CD1c-positive myeloid dendritic cell (primary cell): ENCODE results near the gene KCNE5.
"Not testable (repeated sequence)": the region's sequence is repeated elsewhere in the genome, so short reads cannot be mapped to it uniquely, and the experiment has no call there.

Source experiments
- DNase-seq: peaks from one replicate; pipeline ENCODE4 v3.0.0-alpha.2; 2016; ENCODE audit errors: extremely low spot score

Gene KCNE5

DNA sequence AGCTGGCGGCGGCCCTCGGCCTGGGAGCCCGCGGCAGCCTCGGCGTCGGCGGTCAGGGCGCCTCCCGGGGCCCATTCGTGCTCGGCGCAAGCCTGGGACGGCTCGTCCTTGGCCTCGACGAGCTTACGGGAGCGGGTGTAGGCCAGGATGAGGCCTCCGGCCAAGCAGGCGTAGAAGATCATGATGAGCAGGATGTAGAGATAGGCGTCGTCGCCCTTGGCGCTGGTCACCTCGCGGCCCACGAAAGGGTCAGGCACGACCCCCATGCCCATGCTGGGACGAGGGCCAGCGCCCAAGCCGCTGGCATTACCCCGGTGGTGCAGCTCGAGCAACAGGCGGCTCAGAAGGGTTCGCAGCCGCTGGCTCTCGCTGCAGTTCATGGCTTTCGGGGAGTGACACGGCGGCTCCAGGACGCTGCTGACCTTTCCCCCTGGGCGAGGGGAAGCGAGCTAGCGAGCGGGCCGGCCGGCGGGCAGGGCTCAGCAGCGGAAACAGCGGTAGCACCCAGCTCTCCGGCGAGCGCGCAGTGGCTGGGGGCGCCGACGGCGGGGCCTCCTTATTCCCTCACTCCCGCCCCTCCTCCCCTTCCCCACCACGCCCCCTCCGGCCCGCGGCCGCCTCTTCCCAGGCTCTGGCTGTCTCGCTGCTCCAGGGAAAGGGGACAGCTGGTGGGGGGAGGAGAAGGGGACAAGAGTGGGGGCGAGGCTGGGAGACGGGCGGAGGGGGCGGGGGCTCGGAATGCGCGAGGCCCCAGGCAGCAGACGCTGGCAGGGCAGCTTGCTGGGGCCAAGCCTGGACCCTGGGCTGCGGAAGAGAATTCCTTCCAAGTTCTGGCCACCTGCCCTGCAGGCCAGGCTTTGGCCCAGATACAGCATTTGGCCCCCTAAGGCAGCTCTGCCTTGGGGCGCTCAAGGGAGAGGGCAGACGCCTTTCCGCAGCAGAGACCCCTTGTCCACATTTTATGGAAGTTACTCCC, at the start of gene KCNE5:
TSS of gene KCNE5 (minus strand) at position 532 of the 976 bp plus-strand sequence. CDS start at position 380, 152 bp downstream.
- peak; percentile 12 for DNase-seq

GRCh38 chrX:109672239-109672638, 47.3 kb upstream of the KCNE5 start:
- DNase-seq, result no peak

DNA sequence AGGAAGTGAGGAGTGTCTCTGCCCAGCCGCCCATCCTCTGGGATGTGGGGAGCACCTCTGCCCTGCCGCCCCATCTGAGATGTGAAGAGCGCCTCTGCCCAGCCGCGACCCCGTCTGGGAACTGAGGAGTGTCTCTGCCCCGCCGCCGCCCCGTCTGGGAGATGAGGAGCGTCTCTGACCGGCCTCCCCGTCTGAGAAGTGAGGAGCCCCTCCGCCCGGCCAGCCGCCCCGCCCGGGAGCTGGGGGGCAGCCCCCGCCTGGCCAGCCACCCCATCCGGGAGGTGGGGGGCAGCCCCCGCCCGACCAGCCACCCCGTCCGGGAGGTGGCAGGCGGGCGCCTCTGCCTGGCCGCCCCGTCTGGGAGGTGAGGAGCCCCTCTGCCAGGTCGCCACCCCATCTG, 46.2 kb upstream of the KCNE5 start:
- not testable (repeated sequence) for DNase-seq

DNA sequence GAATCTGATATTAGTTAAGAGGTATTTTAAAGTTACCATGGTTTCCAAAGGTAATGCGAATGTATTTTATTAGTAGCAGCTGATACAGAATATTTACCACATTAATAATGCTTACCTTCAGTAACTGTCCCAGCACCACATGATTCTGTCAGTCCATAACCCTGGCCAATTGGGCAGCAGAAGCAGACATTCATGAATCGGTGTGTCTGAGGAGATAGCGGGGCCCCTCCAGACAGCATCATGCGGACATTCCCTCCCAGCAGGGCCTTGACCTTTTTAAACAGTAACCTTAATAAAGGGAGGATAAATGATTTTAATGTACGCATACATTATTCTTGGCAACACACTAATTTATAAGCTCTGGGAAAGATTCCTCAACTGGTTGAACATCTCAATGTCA, 43.0 kb upstream of the KCNE5 start:
- no peak for DNase-seq

- peak; percentile 1 for DNase-seq
Observed at GRCh38 chrX:109660435-109661143, 35.6 kb upstream of the KCNE5 start.

- DNase-seq, result no peak
Observed at GRCh38 chrX:109658391-109658790, 33.4 kb upstream of the KCNE5 start.

- not testable (repeated sequence) for DNase-seq
Observed at GRCh38 chrX:109657364-109657763, 32.4 kb upstream of the KCNE5 start.

GRCh38 chrX:109656774-109657173, 31.8 kb upstream of the KCNE5 start:
- no peak for DNase-seq

DNA sequence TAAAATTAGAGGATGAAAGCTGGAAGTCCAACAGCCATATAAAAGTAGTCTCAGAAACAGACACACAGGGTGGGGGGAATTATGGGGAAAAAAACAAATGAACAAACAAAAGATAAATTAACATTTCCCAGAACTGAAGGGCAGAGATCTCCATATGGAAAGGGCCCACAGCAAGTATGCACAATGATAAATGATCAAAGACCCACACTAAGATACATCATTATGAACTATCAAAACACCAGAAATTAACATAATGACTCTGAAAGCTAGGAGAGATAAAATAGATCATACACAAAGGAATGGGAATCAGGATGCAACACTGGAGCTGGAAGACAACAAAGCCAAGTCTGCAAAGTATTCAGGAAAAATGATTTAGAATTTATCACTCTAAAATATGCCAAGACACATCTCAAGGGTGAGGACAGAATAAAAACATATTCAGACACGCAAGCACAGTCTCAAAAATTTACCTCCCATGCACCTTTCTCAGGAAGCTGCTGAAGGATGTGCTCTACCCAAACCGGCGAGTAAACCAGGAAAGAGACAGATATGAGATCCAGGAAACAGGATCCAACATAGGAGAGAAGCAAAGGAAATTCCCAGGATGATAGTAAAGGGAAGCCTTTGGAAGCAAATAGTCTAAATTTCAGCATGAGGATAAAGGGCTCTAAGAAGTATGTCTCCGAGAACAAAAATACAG, 30.7 kb upstream of the KCNE5 start:
- no peak for DNase-seq

DNA sequence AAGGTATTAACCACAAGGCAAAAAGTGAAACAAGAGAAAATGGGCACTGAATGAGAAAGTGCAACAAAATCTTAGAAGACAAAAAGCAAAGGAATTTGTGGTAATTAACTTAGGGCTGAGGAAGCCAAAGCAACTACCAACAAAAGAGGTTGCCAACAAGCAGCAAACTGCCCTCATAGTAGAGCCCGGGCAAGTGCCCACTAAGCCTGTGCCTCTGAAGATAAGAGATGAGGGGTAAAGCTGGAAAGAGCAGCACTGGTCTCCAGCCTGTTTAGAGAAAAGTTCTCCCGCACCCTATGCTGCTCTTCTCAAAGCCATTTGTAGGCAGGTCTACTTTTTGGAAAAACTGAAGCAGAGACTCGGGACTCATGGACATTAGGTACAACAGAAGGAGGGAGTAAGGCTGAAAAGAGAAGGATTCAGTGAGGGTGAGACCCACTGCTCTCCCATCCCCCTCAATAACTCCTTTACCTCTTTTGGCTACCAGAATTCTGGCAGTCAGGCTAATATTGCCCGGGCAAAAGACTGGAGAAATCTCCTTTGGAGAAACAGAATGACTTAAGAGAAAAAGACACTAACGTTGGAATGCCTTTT, 29.6 kb upstream of the KCNE5 start:
- no peak for DNase-seq

- not testable (repeated sequence) for DNase-seq
Observed at GRCh38 chrX:109644671-109645070, 19.7 kb upstream of the KCNE5 start.

GRCh38 chrX:109643687-109644086, 18.7 kb upstream of the KCNE5 start:
- DNase-seq, result no peak

DNA sequence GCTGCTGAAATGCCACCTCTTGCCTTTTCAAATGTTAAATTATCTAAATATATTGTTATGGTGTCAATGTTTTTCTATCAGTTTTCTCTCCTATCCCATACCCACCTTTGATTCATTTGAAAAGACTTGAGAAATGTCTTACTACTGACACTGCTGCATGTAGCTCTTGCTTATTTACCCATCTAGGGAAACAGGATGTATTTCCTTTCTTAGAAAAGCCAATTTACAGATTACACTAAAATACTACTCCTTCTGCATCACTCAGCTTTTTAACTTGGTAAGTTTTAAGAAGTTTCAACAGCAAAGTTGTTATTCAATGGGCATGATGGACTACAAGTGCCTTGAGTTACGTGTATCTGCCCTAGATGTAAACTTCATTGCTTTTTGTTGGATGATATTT, 13.2 kb upstream of the KCNE5 start:
- no peak for DNase-seq

- DNase-seq, result not testable (repeated sequence)
Observed at GRCh38 chrX:109637477-109637876, 12.5 kb upstream of the KCNE5 start.

- no peak for DNase-seq
Observed at GRCh38 chrX:109635146-109635545, 10.2 kb upstream of the KCNE5 start.

DNA sequence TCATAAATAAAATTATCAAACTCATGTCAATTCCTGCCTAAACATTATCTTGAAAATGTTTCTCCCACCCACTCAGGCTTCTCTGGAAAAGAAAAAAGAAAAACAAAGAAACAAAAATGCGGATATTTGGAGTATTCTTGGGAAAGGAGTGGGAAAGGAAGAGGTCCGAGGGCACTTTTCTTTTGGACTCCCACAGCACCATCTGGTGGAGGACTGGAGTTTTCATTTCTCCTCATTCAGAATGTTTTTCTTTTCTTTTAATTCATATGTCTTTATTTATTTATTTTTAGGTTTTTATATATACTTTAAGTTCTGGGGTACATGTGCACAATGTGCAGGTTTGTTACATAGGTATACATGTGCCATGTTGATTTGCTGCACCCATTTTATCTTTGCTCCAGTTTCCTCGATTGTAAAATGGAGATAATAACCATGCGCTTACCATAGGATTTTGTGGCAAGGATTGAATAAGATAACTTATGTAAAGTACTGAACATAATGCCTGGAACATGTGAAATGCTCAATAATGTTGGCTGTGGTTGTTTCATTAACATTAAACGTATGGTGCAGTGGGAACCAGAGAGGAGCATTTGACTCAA, 8.0 kb upstream of the KCNE5 start:
- DNase-seq, result peak; percentile 13

GRCh38 chrX:109629310-109629709, 4.3 kb upstream of the KCNE5 start:
- DNase-seq, result no peak

DNA sequence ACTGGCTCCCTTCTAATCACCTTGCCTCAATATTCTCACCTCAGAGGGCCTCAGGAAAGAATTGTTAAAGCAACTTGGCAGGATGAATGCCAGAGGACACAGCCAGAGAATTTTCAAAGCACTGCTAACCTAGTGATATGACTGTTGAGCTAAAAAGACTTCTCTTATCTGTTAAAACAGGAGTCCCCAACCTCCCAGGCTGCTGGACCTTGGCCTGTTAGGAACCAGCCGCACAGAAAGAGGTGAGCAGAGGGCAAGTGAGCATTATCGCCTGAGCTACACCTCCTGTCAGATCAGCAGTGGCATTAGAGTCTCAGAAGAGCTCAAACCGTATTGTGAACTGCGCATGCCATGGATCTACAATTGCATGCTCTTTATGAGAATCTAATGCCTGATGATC, 1.7 kb upstream of the KCNE5 start:
- no peak for DNase-seq

- no peak for DNase-seq
Observed at GRCh38 chrX:109623997-109624396, 975 bp downstream of the KCNE5 start.

DNA sequence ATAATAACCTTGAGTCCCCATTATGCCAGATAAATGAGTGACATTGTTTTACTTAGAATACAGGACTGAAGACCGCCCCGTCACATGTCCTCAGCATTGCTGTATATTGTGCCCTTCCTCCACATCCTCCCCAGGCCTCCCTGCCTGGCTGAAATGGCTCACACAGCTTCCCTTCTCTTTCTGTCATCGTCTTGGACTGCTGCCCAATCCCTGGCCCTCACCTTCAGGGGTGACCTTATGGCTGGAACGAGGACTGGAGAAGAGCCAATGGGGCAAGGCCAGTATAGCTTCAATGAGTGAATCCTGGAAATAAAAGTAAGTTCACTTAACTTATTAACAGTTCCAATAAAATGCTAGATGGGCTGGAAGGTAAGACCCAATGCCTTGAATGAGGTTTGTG, 2.7 kb downstream of the KCNE5 start:
- DNase-seq, result no peak

GRCh38 chrX:109619771-109620170, 5.2 kb downstream of the KCNE5 start:
- no peak for DNase-seq
